ENCODE results near the gene GUCA2A.

The GUCA2A gene

DNA sequence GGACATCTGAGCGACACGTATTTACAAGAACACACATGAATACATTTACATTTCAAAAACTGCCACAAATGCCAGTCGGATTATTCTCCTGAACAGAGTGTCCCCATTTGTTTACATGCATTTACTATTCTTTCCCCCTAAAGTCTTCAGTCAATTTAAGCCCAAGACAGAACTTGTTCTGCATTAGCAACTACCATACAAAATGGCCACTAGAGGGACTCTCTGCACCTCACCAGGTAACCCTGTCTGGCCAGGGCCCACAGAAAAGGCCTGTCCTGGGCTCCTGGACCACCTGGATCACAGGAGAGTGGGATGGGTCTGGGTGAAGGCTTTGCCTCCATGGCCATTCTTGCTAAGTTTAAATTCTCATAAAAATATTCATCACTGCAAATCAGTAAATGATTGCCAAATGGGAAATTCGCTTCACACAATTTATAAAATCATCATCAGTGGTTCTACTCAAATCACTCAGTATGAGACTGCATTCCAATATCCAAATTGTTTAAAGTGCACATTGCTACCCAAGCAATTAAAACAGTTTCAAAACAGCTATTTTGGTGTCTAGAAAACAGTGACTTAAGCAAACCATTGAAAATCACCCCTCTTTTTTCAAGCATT, 12.5 kb upstream of the GUCA2A start:
- FAIRE-seq = no peak

GRCh38 chr1:42175314-42176054, 10.9 kb upstream of the GUCA2A start:
- FAIRE-seq = no peak

GRCh38 chr1:42173961-42174735, 9.6 kb upstream of the GUCA2A start:
- no peak for FAIRE-seq

- FAIRE-seq = no peak
Observed at GRCh38 chr1:42173155-42173933, 8.8 kb upstream of the GUCA2A start.

DNA sequence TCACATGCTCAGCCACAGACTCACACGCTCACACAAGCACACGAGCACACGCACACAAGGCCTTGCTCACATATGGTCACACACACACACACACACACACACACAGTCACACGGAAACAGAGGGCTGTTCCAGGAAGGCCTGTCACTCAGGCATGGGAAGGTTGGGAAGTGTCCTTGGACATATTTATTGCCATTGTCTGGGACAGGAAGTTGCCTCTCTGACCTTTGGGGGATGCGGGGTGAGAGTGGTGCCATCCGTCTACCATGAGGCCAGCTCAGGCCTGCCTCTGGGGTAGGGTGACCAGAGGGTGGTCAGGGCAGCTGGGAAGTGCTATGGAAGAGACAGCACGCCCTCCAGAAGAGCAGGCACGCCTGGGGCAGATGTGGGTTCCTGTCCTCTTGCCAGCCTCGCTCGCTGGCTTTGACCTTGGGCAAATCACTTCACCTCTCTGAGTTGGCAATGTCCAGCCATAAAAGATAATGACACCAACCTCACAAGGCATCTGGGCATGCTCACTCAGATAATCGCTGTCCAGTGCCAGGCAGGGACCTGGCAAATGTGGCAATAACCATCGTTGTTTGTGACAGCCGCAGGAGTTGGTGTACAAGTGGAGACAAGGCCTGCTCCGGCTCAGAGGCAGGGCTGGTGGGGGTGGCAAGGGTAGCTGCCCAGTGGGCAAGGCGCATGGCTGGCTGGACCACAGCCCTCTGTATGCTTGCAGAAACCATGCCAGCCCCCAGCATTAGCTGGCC, 8.0 kb upstream of the GUCA2A start:
- FAIRE-seq = no peak

- no peak for FAIRE-seq
Observed at GRCh38 chr1:42171679-42172266, 7.2 kb upstream of the GUCA2A start.

DNA sequence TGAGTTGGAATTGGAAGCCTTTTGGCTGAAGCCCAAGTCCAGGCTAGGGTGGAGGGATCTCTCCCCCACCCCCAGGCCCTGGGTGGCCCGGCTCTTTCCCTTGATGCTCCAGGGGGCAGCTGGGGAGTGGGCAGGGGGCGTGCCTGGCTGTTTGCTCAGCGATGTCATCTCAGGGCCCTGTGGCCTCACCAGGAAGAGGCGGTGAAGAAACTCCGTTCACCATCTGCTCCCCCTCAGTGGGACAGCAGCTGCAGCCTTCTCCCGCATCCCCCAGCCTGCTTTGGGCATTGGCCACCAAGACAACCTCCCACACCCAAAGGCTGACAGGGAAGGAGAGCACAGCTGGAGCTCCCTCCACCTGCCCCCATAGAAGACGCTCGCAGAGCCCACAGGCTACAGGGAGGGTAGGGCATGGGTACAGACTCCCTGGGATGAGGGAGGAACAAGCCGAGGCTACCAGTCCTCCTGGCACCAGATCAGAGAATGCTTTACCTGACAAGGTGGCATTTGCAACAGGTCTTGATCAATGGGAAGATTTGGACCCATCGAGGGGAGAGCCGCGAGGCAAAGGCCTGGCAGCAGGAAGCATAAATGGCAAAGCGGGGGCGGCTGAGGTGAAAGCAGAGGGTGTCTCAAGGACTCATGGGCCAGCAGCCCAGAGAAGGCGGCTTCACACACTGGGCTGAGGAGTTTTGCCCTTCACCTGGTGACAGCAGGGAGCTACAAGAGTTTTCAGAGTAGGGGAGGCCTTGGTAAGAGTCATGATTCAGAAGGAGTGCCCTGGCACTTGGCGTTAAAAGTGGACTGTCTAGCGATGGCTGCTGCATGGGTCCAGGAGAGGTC, 6.5 kb upstream of the GUCA2A start:
- no peak for FAIRE-seq

- no peak for FAIRE-seq
Observed at GRCh38 chr1:42168763-42169162, 4.2 kb upstream of the GUCA2A start.

DNA sequence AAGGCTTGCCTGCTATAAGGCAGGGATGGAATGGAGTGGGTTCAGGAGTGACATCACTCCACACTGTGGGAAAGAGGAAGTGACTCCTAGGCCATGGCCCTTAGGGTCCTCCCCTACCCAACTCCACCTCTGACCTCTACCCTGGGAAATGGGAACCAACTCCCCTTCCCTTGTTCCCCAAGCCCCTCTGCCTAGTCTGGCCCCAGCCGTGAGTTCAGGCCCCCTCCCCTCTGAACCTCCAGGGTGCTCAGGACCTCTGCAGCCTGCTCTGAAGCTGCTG, 3.8 kb upstream of the GUCA2A start:
- FAIRE-seq = no peak

DNA sequence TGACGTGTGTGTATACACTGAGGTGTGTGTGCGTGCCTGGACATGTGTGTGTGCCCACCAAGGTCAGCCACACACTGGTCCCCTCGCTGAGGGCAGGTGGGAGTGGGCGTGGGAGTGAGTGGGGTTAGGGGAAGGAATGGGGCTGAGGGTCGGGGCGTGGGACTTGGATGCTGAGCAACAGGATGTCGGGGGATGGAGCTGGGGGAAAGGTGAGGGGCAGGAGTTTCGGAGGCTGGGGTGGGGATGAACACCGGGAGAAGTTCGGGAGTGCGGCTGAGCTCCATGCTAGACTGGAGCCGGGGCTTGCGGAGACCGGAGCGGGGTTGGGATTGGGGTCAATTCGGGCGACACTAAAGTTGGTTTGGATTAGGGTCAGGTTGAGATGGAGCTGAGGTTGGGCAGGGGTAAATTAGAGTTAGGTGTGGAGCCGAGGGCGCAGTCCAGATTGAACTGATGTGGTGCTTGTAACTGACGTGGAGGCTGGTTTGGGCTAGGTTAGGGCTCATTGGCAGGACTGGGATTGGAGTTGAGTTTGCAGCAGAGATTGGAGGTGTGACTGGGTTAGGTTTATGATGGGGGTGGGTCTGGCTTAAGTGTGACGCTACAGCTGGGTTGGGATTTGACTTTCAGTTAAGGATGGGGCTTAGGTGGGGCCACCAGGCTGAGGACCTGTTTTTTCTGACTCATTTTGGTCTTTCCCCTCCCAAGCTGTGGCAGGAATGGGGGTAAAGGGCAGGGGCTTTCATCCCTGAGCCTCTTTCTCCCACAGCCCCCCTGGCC, 3.3 kb upstream of the GUCA2A start:
- no peak for FAIRE-seq

- no peak for FAIRE-seq
Observed at GRCh38 chr1:42165511-42166210, 1.1 kb upstream of the GUCA2A start.

DNA sequence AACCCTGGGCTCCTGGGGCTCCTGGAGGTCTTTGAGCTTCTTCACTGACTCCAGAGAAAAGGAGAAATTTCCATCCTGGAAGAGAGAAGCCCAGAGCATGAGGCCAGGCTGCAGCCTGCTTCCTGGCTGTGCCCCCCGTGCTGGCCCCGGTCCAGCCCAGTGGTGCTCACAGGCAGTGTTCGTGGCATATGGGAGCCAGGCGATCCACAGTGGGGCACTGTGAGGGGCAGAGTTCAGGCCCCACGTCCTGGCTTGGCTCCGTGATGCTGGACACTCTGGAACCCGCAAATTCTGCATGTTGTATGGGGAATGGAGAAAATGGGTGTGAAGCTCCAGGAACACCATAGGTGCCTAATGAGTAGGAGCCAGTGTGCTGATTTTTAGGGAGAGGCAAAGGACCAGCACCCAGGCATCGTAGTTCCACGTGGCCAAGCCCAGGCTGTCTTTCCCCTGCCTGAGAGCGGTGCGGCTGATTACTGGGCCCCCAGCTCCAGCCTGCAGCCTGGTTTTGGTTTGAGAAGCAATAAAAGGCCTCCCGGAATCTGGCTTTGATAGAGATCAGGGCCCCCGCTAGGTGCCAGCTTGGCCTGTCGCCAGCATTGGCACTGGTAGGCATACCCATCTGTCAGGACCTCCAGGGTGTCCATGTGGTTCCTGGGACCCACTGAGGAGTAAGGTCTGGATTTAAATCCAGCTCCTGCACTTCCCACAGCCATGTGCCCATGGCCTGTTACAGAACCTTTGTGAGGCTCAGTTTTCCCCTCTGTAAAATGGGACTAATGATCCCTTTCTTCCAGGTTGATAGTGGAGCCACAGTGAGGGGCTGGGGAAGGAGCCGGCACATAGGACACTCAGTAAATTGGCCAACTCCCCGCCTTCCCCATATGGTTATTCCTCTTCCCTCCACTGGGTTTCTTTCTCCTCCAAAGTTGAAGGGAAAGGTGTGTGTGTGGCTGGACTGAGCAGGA, 725 bp downstream of the GUCA2A start:
- FAIRE-seq = no peak

DNA sequence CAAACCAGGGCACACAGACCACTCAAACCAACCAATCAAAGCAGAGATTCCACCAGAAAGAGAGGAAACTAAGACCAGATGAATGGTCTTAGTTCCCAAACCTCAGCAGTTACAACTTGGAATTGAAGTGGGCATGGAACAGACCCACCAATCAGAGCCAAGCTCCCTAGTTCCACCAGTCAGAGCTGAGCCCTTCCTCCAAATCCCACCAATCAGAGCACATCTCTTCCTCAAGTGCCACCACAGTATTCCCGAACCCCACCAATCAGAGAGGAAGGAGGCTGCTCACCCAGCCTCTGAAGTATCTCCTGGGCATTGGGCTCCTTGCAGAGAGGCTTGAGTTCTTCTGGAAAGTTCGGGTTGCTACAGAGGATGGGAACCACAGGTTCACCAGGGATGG, 1.4 kb downstream of the GUCA2A start:
- FAIRE-seq = no peak

DNA sequence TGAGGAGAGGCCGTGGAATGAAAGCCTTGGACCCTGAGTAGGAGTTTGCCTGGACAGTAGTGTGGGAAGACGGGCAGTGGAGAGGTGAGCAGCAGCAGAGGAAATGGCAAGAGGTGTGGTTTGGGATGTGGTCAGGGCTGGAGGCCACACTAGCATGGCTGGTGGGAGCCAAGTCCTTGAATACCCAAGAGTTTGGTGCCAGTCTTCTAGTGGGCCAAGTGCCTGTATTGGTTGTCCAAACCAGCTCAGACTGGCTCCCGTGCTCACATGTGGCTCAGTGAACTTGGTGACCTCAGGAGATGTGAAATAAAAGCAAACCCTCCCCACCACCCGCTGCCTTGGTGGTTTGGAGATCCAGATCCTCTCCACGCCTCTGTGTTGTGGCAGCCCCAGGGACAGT, 2.4 kb downstream of the GUCA2A start:
- FAIRE-seq = no peak

- no peak for FAIRE-seq
Observed at GRCh38 chr1:42158189-42158588, 6.4 kb downstream of the GUCA2A start.

GRCh38 chr1:42157667-42158066, 6.9 kb downstream of the GUCA2A start:
- no peak for FAIRE-seq

DNA sequence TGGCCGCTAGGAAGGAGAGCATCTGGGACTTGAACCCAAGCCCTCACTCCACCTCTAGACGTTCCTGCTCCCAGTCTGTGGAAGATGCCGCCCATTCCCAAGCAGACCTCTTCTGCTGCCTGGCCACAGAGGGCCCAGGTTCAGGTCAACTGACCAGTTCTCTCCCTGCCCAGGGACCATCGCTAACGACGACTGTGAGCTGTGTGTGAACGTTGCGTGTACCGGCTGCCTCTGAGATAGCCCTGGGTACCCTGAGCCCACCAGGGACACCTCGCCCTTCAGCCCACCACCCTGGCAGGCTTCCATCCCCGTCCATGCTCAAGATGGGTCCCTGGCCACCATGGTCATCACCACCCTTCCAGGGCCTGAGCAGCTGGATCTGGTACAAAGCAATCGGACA, 9.2 kb downstream of the GUCA2A start:
- no peak for FAIRE-seq

DNA sequence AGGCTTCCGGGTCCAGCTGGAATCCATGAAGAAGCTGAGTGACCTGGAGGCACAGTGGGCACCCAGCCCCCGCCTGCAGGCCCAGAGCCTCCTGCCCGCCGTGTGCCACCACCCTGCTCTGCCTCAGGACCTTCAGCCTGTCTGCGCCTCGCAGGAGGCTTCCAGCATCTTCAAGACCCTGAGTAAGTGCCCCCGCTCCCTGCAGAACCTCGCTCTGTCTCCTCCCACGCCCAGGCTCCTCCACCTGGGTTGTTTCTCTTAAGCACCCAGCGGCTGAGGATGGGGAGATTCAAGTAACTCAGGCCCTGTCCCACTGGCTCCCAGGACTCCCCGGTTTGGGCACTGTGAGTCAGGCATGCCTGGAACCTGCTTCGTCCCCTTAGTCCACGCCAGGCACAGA, 9.9 kb downstream of the GUCA2A start:
- no peak for FAIRE-seq

DNA sequence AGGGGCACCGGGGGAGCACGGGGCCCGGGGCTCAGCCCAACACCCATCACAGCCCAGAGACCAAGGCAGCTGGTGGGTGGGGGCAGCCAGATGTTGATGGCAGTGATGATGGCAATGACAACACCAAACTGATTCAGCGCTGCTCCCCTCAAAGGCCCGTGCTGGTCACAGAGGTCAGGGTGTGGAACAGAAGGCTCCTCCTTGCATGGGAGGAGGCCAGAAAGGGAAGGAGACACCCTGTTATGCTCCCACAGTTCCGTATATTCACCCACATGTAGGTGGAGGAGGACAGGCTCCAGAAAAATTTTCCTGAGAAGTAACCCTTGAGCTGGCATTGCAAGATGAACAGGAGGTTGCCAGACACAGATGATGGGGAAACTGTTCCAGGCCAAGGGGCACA, 10.9 kb downstream of the GUCA2A start:
- no peak for FAIRE-seq
